Caco-2 (cell line): ENCODE data around the gene RPS6KA2. TPM values are rescaled to one million over a fixed set of nuclear protein-coding genes. Genes with fewer than 3 reads are reported as not detected.

Experiments used
- BruUV-seq: library from RNA; stranded (reverse); fragments of 400-500 nt; replicated peaks from 2 replicates; lab custom pipeline; 2021; lab: Mats Ljungman, UMichigan
- CTCF ChIA-PET: fragments of 300-600 bp; sonication (Branson Sonifier 250); formaldehyde crosslinking; loops from one replicate; lab custom pipeline; 2022; ENCODE audit warnings: antibody characterized with exemption; lab: Charles Lee
- POLR2A ChIA-PET: fragments of 300-600 bp; sonication (Branson Sonifier 250); formaldehyde crosslinking; loops from one replicate; lab custom pipeline; 2022; ENCODE audit warnings: antibody characterized with exemption; lab: Charles Lee
- DNase-seq, 2 experiments: peaks; one replicate each; pipeline versions ENCODE4 v3.0.0 to v3.0.0-alpha.2; 2020 to 2022
- H3K27me3 ChIP-seq: replicated peaks from 2 replicates; pipeline ENCODE4 v1.6.0; 2011; ENCODE audit warnings: low read length; ENCODE audit not compliant: control insufficient read depth, insufficient read depth
- H3K36me3 ChIP-seq: 2 replicates; pipeline ENCODE4 v1.5.1; 2011; ENCODE audit warnings: low read length; ENCODE audit not compliant: control insufficient read depth, insufficient read depth
- H3K4me1 ChIP-seq: fragments of 250-450 bp; sonication (Bioruptor Pico); 2 replicates; pipeline ENCODE4 v1.5.1; 2020; ENCODE audit warnings: mild to moderate bottlenecking
- H3K4me3 ChIP-seq: 2 replicates; pipeline ENCODE4 v1.5.1; 2011; ENCODE audit warnings: low read depth, mild to moderate bottlenecking, control low read depth, low read length
- H3K9me3 ChIP-seq: fragments of 250-450 bp; sonication (Bioruptor Pico); 2 replicates; pipeline ENCODE4 v1.5.1; 2020; ENCODE audit warnings: mild to moderate bottlenecking, moderate library complexity
- H3K27ac Mint-ChIP-seq: one replicate; pipeline ENCODE4 v1.8.0; 2022; ENCODE audit warnings: mixed read lengths; ENCODE audit not compliant: unreplicated experiment
- H3K27me3 Mint-ChIP-seq: one replicate; pipeline ENCODE4 v1.8.0; 2022; ENCODE audit warnings: mixed read lengths; ENCODE audit not compliant: insufficient read depth, unreplicated experiment
- H3K36me3 Mint-ChIP-seq: one replicate; pipeline ENCODE4 v1.8.0; 2022; ENCODE audit warnings: mild to moderate bottlenecking, mixed read lengths; ENCODE audit not compliant: insufficient read depth, unreplicated experiment
- H3K4me1 Mint-ChIP-seq: one replicate; pipeline ENCODE4 v1.8.0; 2022; ENCODE audit warnings: low read depth, mixed read lengths; ENCODE audit not compliant: unreplicated experiment
- H3K4me3 Mint-ChIP-seq: one replicate; pipeline ENCODE4 v1.8.0; 2022; ENCODE audit warnings: mild to moderate bottlenecking, moderate library complexity, mixed read lengths; ENCODE audit not compliant: unreplicated experiment
- H3K9me3 Mint-ChIP-seq: one replicate; pipeline ENCODE4 v1.8.0; 2022; ENCODE audit warnings: mixed read lengths; ENCODE audit not compliant: unreplicated experiment
- CTCF ChIP-seq, 2 experiments: fragments of 200-600 bp in 1 of 2; IDR thresholded peaks; 1 replicate in 1 of 2; 2 replicates in 1 of 2; pipeline versions ENCODE4 v1.5.1 to v1.8.0; 2011 to 2022; ENCODE audit warnings: antibody characterized with exemption in 1 of 2, control low read depth in 1 of 2, inconsistent platforms in 1 of 2, low read depth in 1 of 2, low read length in 1 of 2, mild to moderate bottlenecking in 1 of 2, moderate library complexity in 1 of 2; ENCODE audit not compliant: insufficient read depth in 1 of 2, severe bottlenecking in 1 of 2, unreplicated experiment in 1 of 2
- intact Hi-C: fragments of 100-400 bp; cut with micrococcal nuclease; formaldehyde crosslinking; loops from one replicate; pipeline ENCODE4 v1.10.0; 2022; ENCODE audit not compliant: unreplicated experiment
- total RNA-seq: library from RNA; stranded (reverse); gene quantifications from 2 replicates; pipeline ENCODE4 v1.2.3, GENCODE V29; 2022

Gene RPS6KA2
- total RNA-seq, 1 experiment from 2014 or later, result 5.6 TPM

GRCh38 chr6:166411721-166412151, 215.3 kb downstream of the RPS6KA2 start:
- BruUV-seq, result no TSS peak
- peaks cover 10% of the 10 kb centered on the region; the same call in 1 of the 2 replicates for H3K4me1 ChIP-seq
- no peak overlapping the region for H3K27ac Mint-ChIP-seq
- peaks cover 9% of the 10 kb centered on the region for H3K4me1 Mint-ChIP-seq
- no peaks in the 10 kb centered on the region for H3K9me3 ChIP-seq
- H3K4me3 ChIP-seq, result no peak overlapping the region
- H3K27me3 Mint-ChIP-seq, result peaks cover 14% of the 10 kb centered on the region
- no peak overlapping the region for H3K4me3 Mint-ChIP-seq
- TF ChIP-seq CTCF (IDR thresholded peaks at IDR 0.05; ENCODE audit: insufficient read depth in 1 of 2, low read depth in 1 of 2, low read length in 1 of 2, severe bottlenecking in 1 of 2, unreplicated experiment in 1 of 2), result no peak
- no peaks in the 10 kb centered on the region for H3K36me3 ChIP-seq
- peaks cover 16% of the 10 kb centered on the region for H3K9me3 Mint-ChIP-seq
- intact Hi-C loops, result no loop called here
- ChIA-PET POLR2A (no interaction called here), CTCF (no interaction called here)
- no peaks in the 10 kb centered on the region for H3K27me3 ChIP-seq
- no peak for DNase-seq
- H3K36me3 Mint-ChIP-seq, result no peaks in the 10 kb centered on the region

- Mint-ChIP-seq H3K4me3 (no peak overlapping the region), H3K9me3 (peaks cover 12% of the 10 kb centered on the region), H3K27ac (no peak overlapping the region), H3K36me3 (no peaks in the 10 kb centered on the region), H3K27me3 (peaks cover 11% of the 10 kb centered on the region), H3K4me1 (peaks cover 9% of the 10 kb centered on the region)
- no peak for DNase-seq
- Histone ChIP-seq H3K27me3 (no peaks in the 10 kb centered on the region), H3K4me1 (peaks cover 10% of the 10 kb centered on the region; the same call in 1 of the 2 replicates), H3K4me3 (no peak overlapping the region), H3K36me3 (no peaks in the 10 kb centered on the region), H3K9me3 (no peaks in the 10 kb centered on the region)
- ChIA-PET POLR2A (no interaction called here), CTCF (no interaction called here)
- intact Hi-C loops, result no loop called here
- no TSS peak for BruUV-seq
- TF ChIP-seq CTCF (IDR thresholded peaks at IDR 0.05; ENCODE audit: insufficient read depth in 1 of 2, low read depth in 1 of 2, low read length in 1 of 2, severe bottlenecking in 1 of 2, unreplicated experiment in 1 of 2), result no peak
Observed at GRCh38 chr6:166411271-166411670, 215.8 kb downstream of the RPS6KA2 start.

GRCh38 chr6:166410426-166410935, 216.6 kb downstream of the RPS6KA2 start:
- POLR2A ChIA-PET, result interaction anchor here (0.6 kb wide), 1 partner anchor 744 kb away, joined by 4 read pairs; no protein-coding TSS in a partner anchor
- H3K27me3 ChIP-seq, result no peaks in the 10 kb centered on the region

More at GRCh38 chr6:166410426-166410935, 216.6 kb downstream of the RPS6KA2 start:
- H3K4me3 ChIP-seq, result no peak overlapping the region
- CTCF ChIA-PET, result no interaction called here
- H3K4me1 Mint-ChIP-seq, result peaks cover 9% of the 10 kb centered on the region
- H3K27ac Mint-ChIP-seq, result no peak overlapping the region
- no TSS peak for BruUV-seq
- peaks cover 10% of the 10 kb centered on the region; the same call in 1 of the 2 replicates for H3K4me1 ChIP-seq
- intact Hi-C loops, result no loop called here
- H3K9me3 ChIP-seq, result no peaks in the 10 kb centered on the region
- H3K27me3 Mint-ChIP-seq, result peaks cover 5% of the 10 kb centered on the region
- TF ChIP-seq CTCF (IDR thresholded peaks at IDR 0.05; ENCODE audit: insufficient read depth in 1 of 2, low read depth in 1 of 2, low read length in 1 of 2, severe bottlenecking in 1 of 2, unreplicated experiment in 1 of 2), result no peak
- peaks cover 4% of the 10 kb centered on the region for H3K9me3 Mint-ChIP-seq
- H3K36me3 Mint-ChIP-seq, result no peaks in the 10 kb centered on the region
- DNase-seq, result no peak
- no peaks in the 10 kb centered on the region for H3K36me3 ChIP-seq
- no peak overlapping the region for H3K4me3 Mint-ChIP-seq
